ENCODE results near the gene GRWD1. TPM values are rescaled to one million over a fixed set of nuclear protein-coding genes. Genes with fewer than 3 reads are reported as not detected.

Gene GRWD1
- total and polyA plus RNA-seq, 7 donors, result 7.8 to 25.5 (median 16.4) TPM

DNA sequence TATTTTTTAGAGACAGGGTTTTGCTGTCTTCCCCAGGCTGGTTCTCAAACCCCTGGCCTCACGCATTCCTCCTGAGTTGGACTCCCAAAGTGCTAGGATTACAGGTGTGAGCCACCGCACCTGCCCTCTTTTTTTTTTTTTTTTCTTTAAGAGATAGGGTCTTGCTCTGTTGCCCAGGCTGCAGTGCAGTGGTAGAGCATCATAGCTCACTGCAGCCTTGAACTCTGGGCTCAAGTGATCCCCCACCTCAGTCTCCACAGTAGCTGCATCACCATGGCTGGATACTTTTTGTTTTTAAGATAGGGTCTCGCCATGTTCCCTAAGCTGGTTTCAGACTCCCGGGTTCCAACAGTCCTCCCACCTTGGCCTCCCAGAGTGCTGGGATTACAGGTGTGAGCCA is 11.1 kb downstream of the GRWD1 start:
- Histone ChIP-seq H3K27me3 (no peaks in the 10 kb centered on the region), H3K36me3 (peaks cover 13 to 52% (median 19%) of the 10 kb centered on the region in 4 donors), H3K4me3 (no peak overlapping the region), H3K9me3 (no peaks in the 10 kb centered on the region), H3K27ac (no peak overlapping the region), H3K4me1 (no peaks in the 10 kb centered on the region)
- TF ChIP-seq POLR2A (IDR thresholded peaks at IDR 0.05) (no peak), POLR2AphosphoS5 (IDR thresholded peaks at IDR 0.05) (no peak), EP300 (IDR thresholded peaks at IDR 0.05) (no peak)
- TF ChIP-seq, protein P1, sequence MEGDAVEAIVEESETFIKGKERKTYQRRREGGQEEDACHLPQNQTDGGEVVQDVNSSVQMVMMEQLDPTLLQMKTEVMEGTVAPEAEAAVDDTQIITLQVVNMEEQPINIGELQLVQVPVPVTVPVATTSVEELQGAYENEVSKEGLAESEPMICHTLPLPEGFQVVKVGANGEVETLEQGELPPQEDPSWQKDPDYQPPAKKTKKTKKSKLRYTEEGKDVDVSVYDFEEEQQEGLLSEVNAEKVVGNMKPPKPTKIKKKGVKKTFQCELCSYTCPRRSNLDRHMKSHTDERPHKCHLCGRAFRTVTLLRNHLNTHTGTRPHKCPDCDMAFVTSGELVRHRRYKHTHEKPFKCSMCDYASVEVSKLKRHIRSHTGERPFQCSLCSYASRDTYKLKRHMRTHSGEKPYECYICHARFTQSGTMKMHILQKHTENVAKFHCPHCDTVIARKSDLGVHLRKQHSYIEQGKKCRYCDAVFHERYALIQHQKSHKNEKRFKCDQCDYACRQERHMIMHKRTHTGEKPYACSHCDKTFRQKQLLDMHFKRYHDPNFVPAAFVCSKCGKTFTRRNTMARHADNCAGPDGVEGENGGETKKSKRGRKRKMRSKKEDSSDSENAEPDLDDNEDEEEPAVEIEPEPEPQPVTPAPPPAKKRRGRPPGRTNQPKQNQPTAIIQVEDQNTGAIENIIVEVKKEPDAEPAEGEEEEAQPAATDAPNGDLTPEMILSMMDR (IDR thresholded peaks at IDR 0.05), result no peak
- DNase-seq, result no peak
- WGBS, 2 donors, result 97 to 98% methylated on average over 4 of the region's 4 CpGs
- intact Hi-C loops (cut with DNase I), result no loop called here

DNA sequence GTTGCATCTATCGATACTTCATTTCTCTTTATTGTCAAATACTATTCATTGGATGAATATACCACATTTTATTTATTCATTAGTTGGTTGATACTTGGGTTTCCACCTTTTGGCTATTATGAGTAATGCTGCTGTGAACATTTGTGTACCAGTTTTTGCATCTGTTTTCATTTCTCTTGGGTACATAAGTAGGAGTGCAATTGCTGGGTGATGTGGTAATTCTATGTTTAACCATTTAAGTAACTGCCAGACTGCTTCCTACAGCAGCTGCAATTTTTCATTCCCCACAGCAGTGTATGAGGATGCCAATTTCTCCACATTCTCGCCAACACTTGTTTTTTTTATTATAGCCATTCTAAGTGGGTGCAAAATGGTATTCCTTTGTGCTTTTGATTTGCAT is 12.2 kb downstream of the GRWD1 start:
- Histone ChIP-seq H3K27me3 (no peaks in the 10 kb centered on the region), H3K9me3 (no peaks in the 10 kb centered on the region), H3K27ac (no peak overlapping the region), H3K36me3 (peaks cover 6 to 41% (median 11%) of the 10 kb centered on the region in 4 donors), H3K4me1 (no peaks in the 10 kb centered on the region), H3K4me3 (no peak overlapping the region)
- no peak for DNase-seq
- intact Hi-C loops (cut with DNase I), result no loop called here
- TF ChIP-seq EP300 (IDR thresholded peaks at IDR 0.05), result no peak
- TF ChIP-seq, protein P1 (IDR thresholded peaks at IDR 0.05), result no peak
- TF ChIP-seq POLR2AphosphoS5 (IDR thresholded peaks at IDR 0.05), result no peak
- TF ChIP-seq POLR2A (IDR thresholded peaks at IDR 0.05), result no peak
- WGBS, 2 donors, result 93 to 98% methylated on average over 2 of the region's 2 CpGs

DNA sequence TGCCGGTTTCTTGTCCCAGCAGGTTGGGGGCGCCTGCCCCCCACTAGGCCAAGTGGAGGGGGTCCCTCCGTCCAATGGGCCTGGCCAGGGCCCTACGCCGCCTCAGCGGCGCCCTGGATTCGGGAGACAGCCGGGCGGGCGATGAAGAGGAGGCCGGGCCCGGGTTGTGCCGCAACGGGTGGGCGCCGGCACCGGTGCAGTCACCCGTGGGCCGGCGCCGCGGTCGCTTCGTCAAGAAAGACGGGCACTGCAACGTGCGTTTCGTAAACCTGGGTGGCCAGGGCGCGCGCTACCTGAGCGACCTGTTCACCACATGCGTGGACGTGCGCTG is 15.8 kb downstream of the GRWD1 start:
- H3K27me3 ChIP-seq, result no peaks in the 10 kb centered on the region
- H3K4me1 ChIP-seq, result no peaks in the 10 kb centered on the region
- no peak overlapping the region for H3K4me3 ChIP-seq
- no peak overlapping the region for H3K27ac ChIP-seq
- WGBS, 2 donors, result 95 to 98% methylated on average over 36 of the region's 36 CpGs
- no peak for DNase-seq
- H3K36me3 ChIP-seq, result peaks cover 0 to 10% (median 0%) of the 10 kb centered on the region in 4 donors
- intact Hi-C loops (cut with DNase I), result no loop called here
- H3K9me3 ChIP-seq, result no peaks in the 10 kb centered on the region
- TF ChIP-seq, protein P1 (IDR thresholded peaks at IDR 0.05), result no peak
- TF ChIP-seq POLR2AphosphoS5 (IDR thresholded peaks at IDR 0.05), result no peak
- TF ChIP-seq POLR2A (IDR thresholded peaks at IDR 0.05), result no peak
- no peak for TF ChIP-seq EP300 (IDR thresholded peaks at IDR 0.05)

DNA sequence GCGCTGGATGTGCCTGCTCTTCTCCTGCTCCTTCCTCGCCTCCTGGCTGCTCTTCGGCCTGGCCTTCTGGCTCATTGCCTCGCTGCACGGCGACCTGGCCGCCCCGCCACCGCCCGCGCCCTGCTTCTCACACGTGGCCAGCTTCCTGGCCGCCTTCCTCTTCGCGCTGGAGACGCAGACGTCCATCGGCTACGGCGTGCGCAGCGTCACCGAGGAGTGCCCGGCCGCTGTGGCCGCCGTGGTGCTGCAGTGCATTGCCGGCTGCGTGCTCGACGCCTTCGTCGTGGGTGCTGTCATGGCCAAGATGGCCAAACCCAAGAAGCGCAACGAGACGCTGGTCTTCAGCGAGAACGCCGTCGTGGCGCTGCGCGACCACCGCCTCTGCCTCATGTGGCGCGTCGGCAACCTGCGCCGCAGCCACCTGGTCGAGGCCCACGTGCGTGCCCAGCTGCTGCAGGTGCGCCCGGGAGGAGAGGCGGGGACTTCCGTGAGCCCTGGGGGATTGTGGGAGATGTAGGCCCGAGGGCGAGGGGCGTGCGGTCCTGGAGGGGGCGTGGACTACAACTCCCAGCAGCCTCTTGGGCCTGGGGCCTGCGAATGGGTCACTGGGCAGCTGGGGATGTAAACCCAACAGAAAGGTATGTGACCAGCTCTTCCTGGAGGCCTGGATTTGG is 16.3 kb downstream of the GRWD1 start:
- Histone ChIP-seq H3K36me3 (peaks cover 0 to 5% (median 0%) of the 10 kb centered on the region in 4 donors), H3K4me1 (no peaks in the 10 kb centered on the region), H3K4me3 (no peak overlapping the region), H3K27me3 (no peaks in the 10 kb centered on the region), H3K27ac (no peak overlapping the region), H3K9me3 (no peaks in the 10 kb centered on the region)
- 87 to 94% methylated on average over 62 of the region's 62 CpGs for WGBS, 2 donors
- intact Hi-C loops (cut with DNase I), result no loop called here
- no peak for DNase-seq
- no peak for TF ChIP-seq POLR2A (IDR thresholded peaks at IDR 0.05)
- TF ChIP-seq EP300 (IDR thresholded peaks at IDR 0.05), result no peak
- no peak for TF ChIP-seq POLR2AphosphoS5 (IDR thresholded peaks at IDR 0.05)
- TF ChIP-seq, protein P1 (IDR thresholded peaks at IDR 0.05), result no peak

DNA sequence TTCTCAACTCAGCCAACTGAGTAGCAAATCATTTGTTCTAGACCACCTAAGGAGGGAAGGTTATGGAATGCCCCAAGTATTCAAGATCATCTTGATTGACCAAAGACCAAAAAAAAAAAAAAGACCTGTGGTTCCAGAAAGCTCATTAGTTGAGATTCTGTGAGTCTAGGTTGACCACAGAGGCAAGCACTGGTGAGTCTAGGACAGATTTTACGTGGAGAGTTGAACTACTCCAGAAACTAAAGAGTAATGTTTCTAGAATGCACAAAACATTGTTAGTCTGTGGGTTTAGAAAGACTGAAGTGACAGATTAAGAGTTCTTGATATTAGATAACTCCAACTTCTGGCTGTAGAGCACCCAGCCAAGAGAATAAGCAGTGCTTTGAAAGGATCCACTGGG is 19.4 kb downstream of the GRWD1 start:
- H3K27ac ChIP-seq, result no peak overlapping the region
- peaks cover 0 to under 1% (median under 1%) of the 10 kb centered on the region in 4 donors for H3K36me3 ChIP-seq
- TF ChIP-seq POLR2A (IDR thresholded peaks at IDR 0.05) (no peak), POLR2AphosphoS5 (IDR thresholded peaks at IDR 0.05) (no peak), EP300 (IDR thresholded peaks at IDR 0.05) (no peak)
- TF ChIP-seq, protein P1 (IDR thresholded peaks at IDR 0.05), result no peak
- no peaks in the 10 kb centered on the region for H3K9me3 ChIP-seq
- peaks cover 0 to 12% (median 9%) of the 10 kb centered on the region in 4 donors for H3K4me1 ChIP-seq
- 88 to 90% methylated on average over 1 of the region's 1 CpG for WGBS, 2 donors
- H3K27me3 ChIP-seq, result no peaks in the 10 kb centered on the region
- no peak for DNase-seq
- intact Hi-C loops (cut with DNase I), result loop anchor here (5.0 kb wide), 1 partner anchor 138 kb away; the partner anchor contains the start of gene EMP3
- no peak overlapping the region for H3K4me3 ChIP-seq
